ENCODE results near the gene PAQR7. TPM values are rescaled to one million over a fixed set of nuclear protein-coding genes. Genes with fewer than 3 reads are reported as not detected.

The PAQR7 gene
- total RNA-seq, 1 experiment from 2014 or later, result 6.7 TPM

DNA sequence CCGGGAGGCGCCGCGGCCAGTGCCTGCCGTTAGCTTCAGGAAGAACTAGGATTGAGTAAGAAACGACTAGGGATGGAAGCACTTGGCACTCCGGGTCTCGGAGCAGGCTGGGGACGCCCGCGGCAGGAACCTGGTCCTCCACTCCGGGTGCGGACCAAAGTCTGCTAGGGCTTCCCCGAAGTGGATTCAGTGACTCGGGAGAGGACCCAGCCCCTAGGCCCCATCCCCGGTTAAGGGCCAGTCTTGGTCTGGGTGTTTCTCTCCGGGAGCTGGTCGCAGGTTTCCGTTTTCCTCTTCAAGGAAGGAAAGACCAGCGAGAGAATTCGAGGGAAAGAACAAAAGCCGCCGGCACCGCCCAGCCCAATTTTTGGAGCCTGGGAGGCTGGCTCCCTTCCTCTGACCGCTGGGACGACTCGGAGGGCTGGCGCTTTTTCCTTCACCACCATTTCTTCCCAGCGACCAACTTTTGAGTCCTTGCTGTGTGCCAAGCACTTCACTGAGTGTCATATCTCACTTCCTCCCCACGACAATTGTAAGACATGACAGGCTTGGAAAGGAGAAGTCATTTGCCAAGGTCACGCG is 47.6 kb upstream of the PAQR7 start:
- Mint-ChIP-seq H3K36me3 (no peaks in the 10 kb centered on the region), H3K27me3 (ENCODE audit: low read depth) (peaks cover 16% of the 10 kb centered on the region), H3K4me3 (peak overlapping the region; percentile 82), H3K27ac (no peak overlapping the region), H3K9me3 (no peaks in the 10 kb centered on the region), H3K4me1 (peaks cover 38% of the 10 kb centered on the region)
- DNase-seq (ENCODE audit: low spot score) (peak; percentile 48), ATAC-seq (peak; percentile 36)
- ChIA-PET POLR2A (interaction anchor here (0.5 to 0.9 kb wide), 2 partner anchors 103 to 1178 kb away, joined by 3 read pairs; partner anchors contain the start of genes CLIC4 and MTFR1L), CTCF (interaction anchor here (0.9 to 3.5 kb wide), 8 partner anchors 22 to 494 kb away, joined by 3 to 29 read pairs (median 4); partner anchors contain the start of gene PAFAH2)
- TF ChIP-seq, protein P1, sequence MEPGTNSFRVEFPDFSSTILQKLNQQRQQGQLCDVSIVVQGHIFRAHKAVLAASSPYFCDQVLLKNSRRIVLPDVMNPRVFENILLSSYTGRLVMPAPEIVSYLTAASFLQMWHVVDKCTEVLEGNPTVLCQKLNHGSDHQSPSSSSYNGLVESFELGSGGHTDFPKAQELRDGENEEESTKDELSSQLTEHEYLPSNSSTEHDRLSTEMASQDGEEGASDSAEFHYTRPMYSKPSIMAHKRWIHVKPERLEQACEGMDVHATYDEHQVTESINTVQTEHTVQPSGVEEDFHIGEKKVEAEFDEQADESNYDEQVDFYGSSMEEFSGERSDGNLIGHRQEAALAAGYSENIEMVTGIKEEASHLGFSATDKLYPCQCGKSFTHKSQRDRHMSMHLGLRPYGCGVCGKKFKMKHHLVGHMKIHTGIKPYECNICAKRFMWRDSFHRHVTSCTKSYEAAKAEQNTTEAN (CRISPR knock-in tag; IDR thresholded peaks at IDR 0.05), result 0 out of 2 replicates have a peak, but pooled peaks have one; percentile 3
- TF ChIP-seq MYBL2 (CRISPR knock-in tag; IDR thresholded peaks at IDR 0.05) (0 out of 2 replicates have a peak, but pooled peaks have one; percentile 9), ZBTB21 (CRISPR knock-in tag; IDR thresholded peaks at IDR 0.05; ENCODE audit: borderline replicate concordance) (no peak), TEAD1 (CRISPR knock-in tag; IDR thresholded peaks at IDR 0.05) (no peak; the same call in 1 of the 2 replicates), NFE2L1 (CRISPR knock-in tag; IDR thresholded peaks at IDR 0.05) (no peak), ZNF121 (CRISPR knock-in tag; IDR thresholded peaks at IDR 0.05) (no peak), ZNF317 (CRISPR knock-in tag; IDR thresholded peaks at IDR 0.05; ENCODE audit: borderline replicate concordance, low read depth) (no peak), SOX15 (CRISPR knock-in tag; IDR thresholded peaks at IDR 0.05) (no peak), ZNF671 (CRISPR knock-in tag; IDR thresholded peaks at IDR 0.05) (no peak), FOXP1 (CRISPR knock-in tag; IDR thresholded peaks at IDR 0.05; ENCODE audit: borderline replicate concordance) (peak; percentile 7; the same call in 1 of the 2 replicates), NFATC4 (CRISPR knock-in tag; IDR thresholded peaks at IDR 0.05) (no peak)
- TF ChIP-seq, protein P2, sequence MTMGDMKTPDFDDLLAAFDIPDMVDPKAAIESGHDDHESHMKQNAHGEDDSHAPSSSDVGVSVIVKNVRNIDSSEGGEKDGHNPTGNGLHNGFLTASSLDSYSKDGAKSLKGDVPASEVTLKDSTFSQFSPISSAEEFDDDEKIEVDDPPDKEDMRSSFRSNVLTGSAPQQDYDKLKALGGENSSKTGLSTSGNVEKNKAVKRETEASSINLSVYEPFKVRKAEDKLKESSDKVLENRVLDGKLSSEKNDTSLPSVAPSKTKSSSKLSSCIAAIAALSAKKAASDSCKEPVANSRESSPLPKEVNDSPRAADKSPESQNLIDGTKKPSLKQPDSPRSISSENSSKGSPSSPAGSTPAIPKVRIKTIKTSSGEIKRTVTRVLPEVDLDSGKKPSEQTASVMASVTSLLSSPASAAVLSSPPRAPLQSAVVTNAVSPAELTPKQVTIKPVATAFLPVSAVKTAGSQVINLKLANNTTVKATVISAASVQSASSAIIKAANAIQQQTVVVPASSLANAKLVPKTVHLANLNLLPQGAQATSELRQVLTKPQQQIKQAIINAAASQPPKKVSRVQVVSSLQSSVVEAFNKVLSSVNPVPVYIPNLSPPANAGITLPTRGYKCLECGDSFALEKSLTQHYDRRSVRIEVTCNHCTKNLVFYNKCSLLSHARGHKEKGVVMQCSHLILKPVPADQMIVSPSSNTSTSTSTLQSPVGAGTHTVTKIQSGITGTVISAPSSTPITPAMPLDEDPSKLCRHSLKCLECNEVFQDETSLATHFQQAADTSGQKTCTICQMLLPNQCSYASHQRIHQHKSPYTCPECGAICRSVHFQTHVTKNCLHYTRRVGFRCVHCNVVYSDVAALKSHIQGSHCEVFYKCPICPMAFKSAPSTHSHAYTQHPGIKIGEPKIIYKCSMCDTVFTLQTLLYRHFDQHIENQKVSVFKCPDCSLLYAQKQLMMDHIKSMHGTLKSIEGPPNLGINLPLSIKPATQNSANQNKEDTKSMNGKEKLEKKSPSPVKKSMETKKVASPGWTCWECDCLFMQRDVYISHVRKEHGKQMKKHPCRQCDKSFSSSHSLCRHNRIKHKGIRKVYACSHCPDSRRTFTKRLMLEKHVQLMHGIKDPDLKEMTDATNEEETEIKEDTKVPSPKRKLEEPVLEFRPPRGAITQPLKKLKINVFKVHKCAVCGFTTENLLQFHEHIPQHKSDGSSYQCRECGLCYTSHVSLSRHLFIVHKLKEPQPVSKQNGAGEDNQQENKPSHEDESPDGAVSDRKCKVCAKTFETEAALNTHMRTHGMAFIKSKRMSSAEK (CRISPR knock-in tag; IDR thresholded peaks at IDR 0.05; ENCODE audit: borderline replicate concordance), result no peak
- TF ChIP-seq, protein P3, sequence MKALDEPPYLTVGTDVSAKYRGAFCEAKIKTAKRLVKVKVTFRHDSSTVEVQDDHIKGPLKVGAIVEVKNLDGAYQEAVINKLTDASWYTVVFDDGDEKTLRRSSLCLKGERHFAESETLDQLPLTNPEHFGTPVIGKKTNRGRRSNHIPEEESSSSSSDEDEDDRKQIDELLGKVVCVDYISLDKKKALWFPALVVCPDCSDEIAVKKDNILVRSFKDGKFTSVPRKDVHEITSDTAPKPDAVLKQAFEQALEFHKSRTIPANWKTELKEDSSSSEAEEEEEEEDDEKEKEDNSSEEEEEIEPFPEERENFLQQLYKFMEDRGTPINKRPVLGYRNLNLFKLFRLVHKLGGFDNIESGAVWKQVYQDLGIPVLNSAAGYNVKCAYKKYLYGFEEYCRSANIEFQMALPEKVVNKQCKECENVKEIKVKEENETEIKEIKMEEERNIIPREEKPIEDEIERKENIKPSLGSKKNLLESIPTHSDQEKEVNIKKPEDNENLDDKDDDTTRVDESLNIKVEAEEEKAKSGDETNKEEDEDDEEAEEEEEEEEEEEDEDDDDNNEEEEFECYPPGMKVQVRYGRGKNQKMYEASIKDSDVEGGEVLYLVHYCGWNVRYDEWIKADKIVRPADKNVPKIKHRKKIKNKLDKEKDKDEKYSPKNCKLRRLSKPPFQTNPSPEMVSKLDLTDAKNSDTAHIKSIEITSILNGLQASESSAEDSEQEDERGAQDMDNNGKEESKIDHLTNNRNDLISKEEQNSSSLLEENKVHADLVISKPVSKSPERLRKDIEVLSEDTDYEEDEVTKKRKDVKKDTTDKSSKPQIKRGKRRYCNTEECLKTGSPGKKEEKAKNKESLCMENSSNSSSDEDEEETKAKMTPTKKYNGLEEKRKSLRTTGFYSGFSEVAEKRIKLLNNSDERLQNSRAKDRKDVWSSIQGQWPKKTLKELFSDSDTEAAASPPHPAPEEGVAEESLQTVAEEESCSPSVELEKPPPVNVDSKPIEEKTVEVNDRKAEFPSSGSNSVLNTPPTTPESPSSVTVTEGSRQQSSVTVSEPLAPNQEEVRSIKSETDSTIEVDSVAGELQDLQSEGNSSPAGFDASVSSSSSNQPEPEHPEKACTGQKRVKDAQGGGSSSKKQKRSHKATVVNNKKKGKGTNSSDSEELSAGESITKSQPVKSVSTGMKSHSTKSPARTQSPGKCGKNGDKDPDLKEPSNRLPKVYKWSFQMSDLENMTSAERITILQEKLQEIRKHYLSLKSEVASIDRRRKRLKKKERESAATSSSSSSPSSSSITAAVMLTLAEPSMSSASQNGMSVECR (CRISPR knock-in tag; IDR thresholded peaks at IDR 0.05; ENCODE audit: borderline replicate concordance), result 0 out of 2 replicates have a peak, but pooled peaks have one; percentile 29
- TF ChIP-seq, protein P4, sequence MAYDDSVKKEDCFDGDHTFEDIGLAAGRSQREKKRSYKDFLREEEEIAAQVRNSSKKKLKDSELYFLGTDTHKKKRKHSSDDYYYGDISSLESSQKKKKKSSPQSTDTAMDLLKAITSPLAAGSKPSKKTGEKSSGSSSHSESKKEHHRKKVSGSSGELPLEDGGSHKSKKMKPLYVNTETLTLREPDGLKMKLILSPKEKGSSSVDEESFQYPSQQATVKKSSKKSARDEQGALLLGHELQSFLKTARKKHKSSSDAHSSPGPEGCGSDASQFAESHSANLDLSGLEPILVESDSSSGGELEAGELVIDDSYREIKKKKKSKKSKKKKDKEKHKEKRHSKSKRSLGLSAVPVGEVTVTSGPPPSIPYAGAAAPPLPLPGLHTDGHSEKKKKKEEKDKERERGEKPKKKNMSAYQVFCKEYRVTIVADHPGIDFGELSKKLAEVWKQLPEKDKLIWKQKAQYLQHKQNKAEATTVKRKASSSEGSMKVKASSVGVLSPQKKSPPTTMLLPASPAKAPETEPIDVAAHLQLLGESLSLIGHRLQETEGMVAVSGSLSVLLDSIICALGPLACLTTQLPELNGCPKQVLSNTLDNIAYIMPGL (CRISPR knock-in tag; IDR thresholded peaks at IDR 0.05), result peak; percentile 13; the same call in 1 of the 2 replicates
- TF ChIP-seq, protein P5, sequence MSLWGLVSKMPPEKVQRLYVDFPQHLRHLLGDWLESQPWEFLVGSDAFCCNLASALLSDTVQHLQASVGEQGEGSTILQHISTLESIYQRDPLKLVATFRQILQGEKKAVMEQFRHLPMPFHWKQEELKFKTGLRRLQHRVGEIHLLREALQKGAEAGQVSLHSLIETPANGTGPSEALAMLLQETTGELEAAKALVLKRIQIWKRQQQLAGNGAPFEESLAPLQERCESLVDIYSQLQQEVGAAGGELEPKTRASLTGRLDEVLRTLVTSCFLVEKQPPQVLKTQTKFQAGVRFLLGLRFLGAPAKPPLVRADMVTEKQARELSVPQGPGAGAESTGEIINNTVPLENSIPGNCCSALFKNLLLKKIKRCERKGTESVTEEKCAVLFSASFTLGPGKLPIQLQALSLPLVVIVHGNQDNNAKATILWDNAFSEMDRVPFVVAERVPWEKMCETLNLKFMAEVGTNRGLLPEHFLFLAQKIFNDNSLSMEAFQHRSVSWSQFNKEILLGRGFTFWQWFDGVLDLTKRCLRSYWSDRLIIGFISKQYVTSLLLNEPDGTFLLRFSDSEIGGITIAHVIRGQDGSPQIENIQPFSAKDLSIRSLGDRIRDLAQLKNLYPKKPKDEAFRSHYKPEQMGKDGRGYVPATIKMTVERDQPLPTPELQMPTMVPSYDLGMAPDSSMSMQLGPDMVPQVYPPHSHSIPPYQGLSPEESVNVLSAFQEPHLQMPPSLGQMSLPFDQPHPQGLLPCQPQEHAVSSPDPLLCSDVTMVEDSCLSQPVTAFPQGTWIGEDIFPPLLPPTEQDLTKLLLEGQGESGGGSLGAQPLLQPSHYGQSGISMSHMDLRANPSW (CRISPR knock-in tag; conservative IDR thresholded peaks at IDR 0.05; ENCODE audit: low read depth), result no peak
- TF ChIP-seq, protein P6, sequence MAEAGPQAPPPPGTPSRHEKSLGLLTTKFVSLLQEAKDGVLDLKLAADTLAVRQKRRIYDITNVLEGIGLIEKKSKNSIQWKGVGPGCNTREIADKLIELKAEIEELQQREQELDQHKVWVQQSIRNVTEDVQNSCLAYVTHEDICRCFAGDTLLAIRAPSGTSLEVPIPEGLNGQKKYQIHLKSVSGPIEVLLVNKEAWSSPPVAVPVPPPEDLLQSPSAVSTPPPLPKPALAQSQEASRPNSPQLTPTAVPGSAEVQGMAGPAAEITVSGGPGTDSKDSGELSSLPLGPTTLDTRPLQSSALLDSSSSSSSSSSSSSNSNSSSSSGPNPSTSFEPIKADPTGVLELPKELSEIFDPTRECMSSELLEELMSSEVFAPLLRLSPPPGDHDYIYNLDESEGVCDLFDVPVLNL (CRISPR knock-in tag; IDR thresholded peaks at IDR 0.05; ENCODE audit: borderline replicate concordance, low read depth), result 0 out of 2 replicates have a peak, but pooled peaks have one; percentile 4

All from WTC11 (cell line).